ENCODE measurements around the gene SYCP2. TPM values are rescaled to one million over a fixed set of nuclear protein-coding genes. Genes with fewer than 3 reads are reported as not detected.

Gene SYCP2
- 0.30 to 0.80 TPM (median 0.32 TPM) in 5 replicates for total RNA-seq (2022; extraction: Qiagen RNA extraction; ENCODE audit: low read depth)

GRCh38 chr20:59933296-59933848, at the start of gene SYCP2:
Gene SYCP2, minus strand, starts transcription at chr20:59933637. Its CDS starts 11,224 bp downstream, at chr20:59922413.

GRCh38 chr20:59958123-59958522, 24.7 kb upstream of the SYCP2 start, which contains the start of gene CDH26:
Gene CDH26, plus strand, starts transcription at chr20:59958423. Its CDS starts 304 bp downstream, at chr20:59958727.

GRCh38 chr20:59940129-59940955, 6.9 kb upstream of the SYCP2 start, which contains the start of the genes FAM217B and PPP1R3D:
Gene FAM217B, plus strand, starts transcription at chr20:59940389. Its CDS starts 3,555 bp downstream, at chr20:59943944.
Gene PPP1R3D, minus strand, starts transcription at chr20:59940305. Its CDS starts 374 bp downstream, at chr20:59939931.

Other genes with a start within 250 kb of the SYCP2 start
- gene PPP1R3D, start 6.7 kb upstream of the SYCP2 start, total RNA-seq (2022; extraction: Qiagen RNA extraction; ENCODE audit: low read depth): 1.4 to 2.8 TPM (median 2.6 TPM) in 5 replicates
- 6.2 to 8.6 TPM (median 6.4 TPM) in 5 replicates for gene FAM217B, start 6.8 kb upstream of the SYCP2 start, total RNA-seq (2022; extraction: Qiagen RNA extraction; ENCODE audit: low read depth)
- gene CDH26, start 24.8 kb upstream of the SYCP2 start, total RNA-seq (2022; extraction: Qiagen RNA extraction; ENCODE audit: low read depth): 0.10 to 0.53 TPM (median 0.23 TPM) in 4 of 5 replicates, not detected in the other